Brain microvascular endothelial cell (primary cell): Measurements from ENCODE around the gene HOXD3.

Experiments
- DNase-seq: peaks from one replicate; pipeline ENCODE4 v3.0.0-alpha.2; 2020
- H3K27ac ChIP-seq: fragments of 250-450 bp; sonication (Bioruptor Pico); 2 replicates; pipeline ENCODE4 v1.5.1; 2020; ENCODE audit warnings: mild to moderate bottlenecking, moderate library complexity
- H3K27me3 ChIP-seq: fragments of 250-450 bp; sonication (Bioruptor Pico); replicated peaks from 2 replicates; pipeline ENCODE4 v1.5.1; 2020; ENCODE audit warnings: mild to moderate bottlenecking
- H3K36me3 ChIP-seq: fragments of 250-450 bp; sonication (Bioruptor Pico); replicated peaks from 2 replicates; pipeline ENCODE4 v1.5.1; 2020; ENCODE audit warnings: mild to moderate bottlenecking
- H3K4me3 ChIP-seq: 2 replicates; pipeline ENCODE4 v1.5.1; 2011; ENCODE audit warnings: low read depth, mild to moderate bottlenecking, control low read depth, low read length, moderate library complexity
- CTCF ChIP-seq: IDR thresholded peaks from 2 replicates; pipeline ENCODE4 v1.5.1; 2011; ENCODE audit warnings: low read depth, mild to moderate bottlenecking, moderate library complexity, low read length, control low read depth, inconsistent platforms; ENCODE audit errors: missing control alignments
- in situ Hi-C: cut with HindIII; loops from 2 replicates; pipeline ENCODE4 v1.10.0; 2017; ENCODE audit warnings: low sequenced_read_pairs, low pct_ligation_motif_present

HOXD3 gene

GRCh38 chr2:176175709-176176607 is 18.9 kb downstream of the HOXD3 start:
- no peak overlapping the region for H3K4me3 ChIP-seq
- in situ Hi-C loops = no loop called here
- H3K27me3 ChIP-seq = peaks cover 88% of the 10 kb centered on the region
- no peak for DNase-seq
- no peak overlapping the region for H3K27ac ChIP-seq
- TF ChIP-seq CTCF = no peak
- no peaks in the 10 kb centered on the region for H3K36me3 ChIP-seq

- peaks cover 72% of the 10 kb centered on the region for H3K27me3 ChIP-seq
These were observed 20.5 kb downstream of the HOXD3 start for GRCh38 chr2:176177580-176178037.

GRCh38 chr2:176178038-176178756 is 21.1 kb downstream of the HOXD3 start:
- in situ Hi-C loops = no loop called here
- Histone ChIP-seq H3K36me3 (no peaks in the 10 kb centered on the region), H3K27me3 (peaks cover 67% of the 10 kb centered on the region), H3K4me3 (peak overlapping the region; percentile 29), H3K27ac (no peak overlapping the region)
- DNase-seq = no peak
- TF ChIP-seq CTCF = no peak

More at GRCh38 chr2:176177580-176178037, 20.5 kb downstream of the HOXD3 start:
- no peak for TF ChIP-seq CTCF
- H3K36me3 ChIP-seq = no peaks in the 10 kb centered on the region
- no peak overlapping the region for H3K27ac ChIP-seq
- DNase-seq = no peak
- peak overlapping the region; percentile 29 for H3K4me3 ChIP-seq
- in situ Hi-C loops = no loop called here

GRCh38 chr2:176178757-176179295 is 21.7 kb downstream of the HOXD3 start:
- peaks cover 60% of the 10 kb centered on the region for H3K27me3 ChIP-seq

GRCh38 chr2:176181551-176181950 is 24.4 kb downstream of the HOXD3 start:
- in situ Hi-C loops = no loop called here
- Histone ChIP-seq H3K36me3 (no peaks in the 10 kb centered on the region), H3K27me3 (peaks cover 45% of the 10 kb centered on the region), H3K4me3 (no peak overlapping the region), H3K27ac (no peak overlapping the region)
- DNase-seq = no peak
- TF ChIP-seq CTCF = no peak

More at GRCh38 chr2:176178757-176179295, 21.7 kb downstream of the HOXD3 start:
- in situ Hi-C loops = no loop called here
- TF ChIP-seq CTCF = no peak
- DNase-seq = no peak
- no peaks in the 10 kb centered on the region for H3K36me3 ChIP-seq
- H3K27ac ChIP-seq = no peak overlapping the region
- H3K4me3 ChIP-seq = no peak overlapping the region
